Nephron (organoid): ENCODE measurements around the gene TET3.

Experiments used
- H3K27ac Mint-ChIP-seq, 3 experiments: 2 replicates each; pipeline ENCODE4 v1.8.0; 2020; ENCODE audit warnings: mixed read lengths in 3 of 3, mild to moderate bottlenecking in 2 of 3, moderate library complexity in 1 of 3
- H3K27me3 Mint-ChIP-seq: 2 replicates; pipeline ENCODE4 v1.8.0; 2021; ENCODE audit warnings: low read depth, mild to moderate bottlenecking, moderate library complexity, mixed read lengths
- H3K36me3 Mint-ChIP-seq: 2 replicates; pipeline ENCODE4 v1.8.0; 2020; ENCODE audit warnings: low read depth, mixed read lengths
- H3K4me1 Mint-ChIP-seq: 2 replicates; pipeline ENCODE4 v1.8.0; 2020; ENCODE audit warnings: mixed read lengths
- H3K4me3 Mint-ChIP-seq, 3 experiments: 2 replicates each; pipeline ENCODE4 v1.8.0; 2020; ENCODE audit warnings: mild to moderate bottlenecking in 3 of 3, mixed read lengths in 3 of 3, moderate library complexity in 2 of 3
- H3K9me3 Mint-ChIP-seq: 2 replicates; pipeline ENCODE4 v1.8.0; 2020; ENCODE audit warnings: mixed read lengths
- TF ChIP-seq, protein P1 (sequence below), 3 experiments: fragments of 200-600 bp; sonication (generic); IDR thresholded peaks; one replicate each; pipeline ENCODE4 v1.5.0; 2021; ENCODE audit warnings: antibody characterized with exemption in 3 of 3; ENCODE audit not compliant: unreplicated experiment in 3 of 3

TET3 gene

DNA sequence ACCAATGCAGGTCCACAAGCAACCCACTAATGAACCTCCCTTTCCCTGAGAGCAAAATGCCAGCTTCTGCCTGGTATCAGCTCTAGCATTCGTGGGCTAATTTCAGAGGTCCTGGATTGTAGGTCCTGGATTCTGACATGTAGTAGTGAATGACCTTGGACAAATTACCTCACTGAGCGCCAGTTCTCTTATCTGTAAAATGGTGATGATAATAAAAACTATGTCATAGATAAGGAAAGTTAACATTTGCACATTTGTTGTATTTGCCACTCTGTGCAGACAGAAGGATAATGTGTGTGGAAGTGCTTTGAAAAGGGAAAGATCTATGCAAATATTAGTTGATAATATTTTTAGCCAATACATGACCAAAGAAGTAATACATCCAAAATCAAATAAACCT lies 4.1 kb upstream of the TET3 start:
- H3K36me3 Mint-ChIP-seq = no peaks in the 10 kb centered on the region
- H3K4me1 Mint-ChIP-seq = peaks cover 34% of the 10 kb centered on the region
- peak overlapping the region; percentile 15 to 73 (median 18) for H3K4me3 Mint-ChIP-seq
- H3K9me3 Mint-ChIP-seq = no peaks in the 10 kb centered on the region
- H3K27ac Mint-ChIP-seq = no peak overlapping the region
- H3K27me3 Mint-ChIP-seq = peaks cover 71% of the 10 kb centered on the region
- TF ChIP-seq, protein P1, sequence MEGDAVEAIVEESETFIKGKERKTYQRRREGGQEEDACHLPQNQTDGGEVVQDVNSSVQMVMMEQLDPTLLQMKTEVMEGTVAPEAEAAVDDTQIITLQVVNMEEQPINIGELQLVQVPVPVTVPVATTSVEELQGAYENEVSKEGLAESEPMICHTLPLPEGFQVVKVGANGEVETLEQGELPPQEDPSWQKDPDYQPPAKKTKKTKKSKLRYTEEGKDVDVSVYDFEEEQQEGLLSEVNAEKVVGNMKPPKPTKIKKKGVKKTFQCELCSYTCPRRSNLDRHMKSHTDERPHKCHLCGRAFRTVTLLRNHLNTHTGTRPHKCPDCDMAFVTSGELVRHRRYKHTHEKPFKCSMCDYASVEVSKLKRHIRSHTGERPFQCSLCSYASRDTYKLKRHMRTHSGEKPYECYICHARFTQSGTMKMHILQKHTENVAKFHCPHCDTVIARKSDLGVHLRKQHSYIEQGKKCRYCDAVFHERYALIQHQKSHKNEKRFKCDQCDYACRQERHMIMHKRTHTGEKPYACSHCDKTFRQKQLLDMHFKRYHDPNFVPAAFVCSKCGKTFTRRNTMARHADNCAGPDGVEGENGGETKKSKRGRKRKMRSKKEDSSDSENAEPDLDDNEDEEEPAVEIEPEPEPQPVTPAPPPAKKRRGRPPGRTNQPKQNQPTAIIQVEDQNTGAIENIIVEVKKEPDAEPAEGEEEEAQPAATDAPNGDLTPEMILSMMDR (IDR thresholded peaks at IDR 0.05; ENCODE audit: unreplicated experiment in 3 of 3) = no peak

DNA sequence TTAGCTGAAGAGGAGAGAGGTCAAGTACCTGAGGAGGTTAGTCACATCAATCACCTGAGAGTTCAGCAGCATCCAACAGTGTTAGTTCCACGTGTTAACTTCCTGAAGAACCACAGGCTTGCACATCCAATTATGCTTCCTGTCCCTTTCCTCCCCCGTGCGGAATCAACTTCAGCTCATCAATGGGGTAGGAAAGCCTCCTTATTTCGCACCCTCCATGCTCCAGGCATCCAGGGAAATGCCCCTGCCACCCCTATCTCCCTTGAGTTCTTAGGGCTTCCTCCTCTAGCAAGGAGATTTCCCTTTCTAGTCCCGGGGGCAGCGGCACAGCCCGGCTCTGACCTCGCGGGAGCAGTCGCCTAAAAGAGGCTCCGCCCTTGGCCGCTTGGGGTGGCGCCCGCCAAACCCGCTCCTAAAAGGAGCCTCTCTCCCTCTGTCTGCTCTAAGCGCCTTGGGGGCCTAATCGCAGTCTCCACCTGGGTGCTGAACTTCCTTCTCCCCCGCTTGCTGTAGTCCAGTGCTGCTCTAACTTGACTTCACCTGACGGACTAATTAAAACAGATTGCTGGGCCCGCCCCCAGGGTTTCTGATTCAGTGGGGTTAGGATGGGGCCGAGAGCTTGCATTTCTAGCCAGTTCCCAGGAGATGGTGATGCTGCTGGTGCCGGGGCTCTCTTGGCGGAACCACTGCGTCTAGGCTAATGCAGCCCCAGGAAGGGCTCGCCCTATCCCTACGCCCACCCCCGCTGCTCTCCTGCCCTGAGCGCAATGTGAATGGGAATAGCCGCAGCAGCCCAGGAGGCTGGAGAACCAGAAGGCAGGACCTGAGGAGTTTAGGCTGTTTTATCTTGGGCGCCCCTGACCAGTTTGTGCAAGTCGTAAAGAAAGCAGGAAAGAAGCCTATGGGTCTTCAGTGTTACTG lies 3.4 kb upstream of the TET3 start:
- H3K36me3 Mint-ChIP-seq = no peaks in the 10 kb centered on the region
- peaks cover 40% of the 10 kb centered on the region for H3K4me1 Mint-ChIP-seq
- no peaks in the 10 kb centered on the region for H3K9me3 Mint-ChIP-seq
- H3K27ac Mint-ChIP-seq = no peak overlapping the region
- TF ChIP-seq, protein P1 (IDR thresholded peaks at IDR 0.05; ENCODE audit: unreplicated experiment in 3 of 3) = no peak
- H3K27me3 Mint-ChIP-seq = peaks cover 66% of the 10 kb centered on the region
- H3K4me3 Mint-ChIP-seq = peak overlapping the region; percentile 46 to 73 (median 64)

DNA sequence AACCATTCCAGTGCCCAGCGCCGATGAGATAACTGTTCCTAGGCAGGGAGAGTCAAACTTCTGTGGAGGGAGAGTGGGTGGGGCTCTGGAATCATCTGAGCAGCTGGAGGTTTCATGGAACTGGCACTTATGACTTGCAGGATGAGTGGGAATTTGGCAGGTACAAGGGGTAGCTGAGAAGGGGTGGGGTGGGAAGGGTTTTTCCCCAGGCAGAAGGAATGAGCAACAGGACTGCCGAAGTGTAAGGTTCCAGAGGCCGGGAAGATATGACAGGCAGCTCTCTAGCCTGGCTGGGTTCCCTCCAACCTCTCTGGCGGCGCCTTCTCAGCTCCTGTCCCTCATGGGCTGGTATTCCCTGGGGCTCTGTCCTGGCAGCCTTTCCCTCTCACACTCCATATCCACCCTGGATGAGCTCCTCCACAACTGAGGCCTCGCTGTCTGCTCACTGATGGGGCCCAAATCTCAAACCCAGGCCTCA lies 2.5 kb upstream of the TET3 start:
- peaks cover 49% of the 10 kb centered on the region for H3K4me1 Mint-ChIP-seq
- H3K4me3 Mint-ChIP-seq = peak overlapping the region; percentile 46 to 73 (median 64)
- H3K27ac Mint-ChIP-seq = no peak overlapping the region
- H3K9me3 Mint-ChIP-seq = no peaks in the 10 kb centered on the region
- H3K36me3 Mint-ChIP-seq = peaks cover 5% of the 10 kb centered on the region
- H3K27me3 Mint-ChIP-seq = peaks cover 62% of the 10 kb centered on the region
- TF ChIP-seq, protein P1 (IDR thresholded peaks at IDR 0.05; ENCODE audit: unreplicated experiment in 3 of 3) = no peak

DNA sequence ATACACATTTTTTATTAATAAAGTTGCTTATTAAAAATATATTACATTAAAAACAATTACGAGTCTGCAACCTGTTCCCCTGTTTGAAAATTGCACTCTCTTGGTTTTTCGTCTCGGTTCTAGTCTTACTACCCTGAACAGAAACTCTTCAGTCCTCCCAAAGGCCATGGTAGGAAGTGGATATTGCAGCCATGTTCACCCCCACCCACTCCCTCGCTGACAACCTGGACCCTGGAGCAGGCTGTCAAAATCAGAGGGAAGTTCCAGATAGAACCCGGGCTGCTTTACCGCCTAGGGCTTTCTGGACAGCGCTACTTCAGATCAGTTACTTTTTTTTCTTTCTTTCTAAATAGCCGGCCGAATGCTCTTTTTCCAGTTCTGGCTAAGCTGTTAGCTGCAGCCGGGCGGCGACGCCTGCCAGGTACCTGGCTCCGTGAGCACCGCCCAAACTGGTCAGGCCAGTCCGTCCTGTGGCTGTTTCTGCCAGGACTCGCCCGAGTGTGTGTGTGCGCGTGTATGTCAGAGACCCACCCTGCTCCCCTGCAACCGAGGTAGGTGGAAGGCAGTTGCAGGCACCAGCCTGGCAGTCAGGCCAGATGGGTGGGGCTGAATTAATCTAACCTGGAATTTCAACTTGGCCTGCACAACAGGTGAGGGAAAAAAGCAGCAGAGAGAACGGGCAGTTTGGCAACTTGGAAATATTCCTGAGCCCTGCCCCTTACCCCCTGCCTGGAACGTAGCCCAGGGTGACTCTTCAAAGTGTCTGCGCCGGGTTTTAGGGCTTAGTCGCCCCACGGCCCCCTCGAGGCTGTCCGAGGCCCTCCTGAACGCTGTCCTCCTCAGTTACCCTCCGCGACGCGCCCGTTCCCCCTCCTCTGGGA lies 1.1 kb upstream of the TET3 start:
- H3K36me3 Mint-ChIP-seq = peaks cover 11% of the 10 kb centered on the region
- TF ChIP-seq, protein P1 (IDR thresholded peaks at IDR 0.05; ENCODE audit: unreplicated experiment in 3 of 3) = no peak
- H3K9me3 Mint-ChIP-seq = no peaks in the 10 kb centered on the region
- peak overlapping the region; percentile 88 to 91 (median 89) for H3K4me3 Mint-ChIP-seq
- H3K27me3 Mint-ChIP-seq = peaks cover 52% of the 10 kb centered on the region
- H3K27ac Mint-ChIP-seq = peak overlapping the region; percentile 82 to 96 (median 95)
- peaks cover 62% of the 10 kb centered on the region for H3K4me1 Mint-ChIP-seq

DNA sequence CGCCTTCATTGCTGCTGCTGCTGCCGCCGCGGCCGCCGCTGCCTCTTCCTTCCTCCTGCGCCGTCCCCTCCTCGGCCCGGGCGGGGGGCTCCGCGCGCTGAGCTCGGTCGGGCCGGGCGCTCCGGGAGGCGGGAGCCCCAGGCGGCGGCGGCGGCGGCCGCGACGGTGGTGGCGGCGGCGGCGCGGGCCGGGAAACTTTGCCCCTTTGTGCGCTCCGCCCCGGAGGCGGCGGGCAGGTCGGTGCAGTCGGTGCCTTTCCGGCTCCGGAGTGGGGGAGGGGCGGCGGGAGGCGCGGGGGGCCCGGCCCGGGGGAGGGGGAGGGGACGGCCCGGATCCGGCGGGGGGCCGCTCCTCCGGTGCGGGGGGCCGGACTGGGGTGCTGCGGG lies 205 bp downstream of the TET3 start:
- Mint-ChIP-seq H3K9me3 (no peaks in the 10 kb centered on the region), H3K27me3 (peaks cover 39% of the 10 kb centered on the region), H3K4me3 (no peak overlapping the region), H3K4me1 (peaks cover 72% of the 10 kb centered on the region), H3K27ac (no peak overlapping the region), H3K36me3 (peaks cover 21% of the 10 kb centered on the region)
- TF ChIP-seq, protein P1 (IDR thresholded peaks at IDR 0.05; ENCODE audit: unreplicated experiment in 3 of 3) = no peak
